ENCODE measurements around the gene RAMP1.
"Not testable (repeated sequence)": the region's sequence is repeated elsewhere in the genome, so short reads cannot be mapped to it uniquely, and the experiment has no call there.

The RAMP1 gene

DNA sequence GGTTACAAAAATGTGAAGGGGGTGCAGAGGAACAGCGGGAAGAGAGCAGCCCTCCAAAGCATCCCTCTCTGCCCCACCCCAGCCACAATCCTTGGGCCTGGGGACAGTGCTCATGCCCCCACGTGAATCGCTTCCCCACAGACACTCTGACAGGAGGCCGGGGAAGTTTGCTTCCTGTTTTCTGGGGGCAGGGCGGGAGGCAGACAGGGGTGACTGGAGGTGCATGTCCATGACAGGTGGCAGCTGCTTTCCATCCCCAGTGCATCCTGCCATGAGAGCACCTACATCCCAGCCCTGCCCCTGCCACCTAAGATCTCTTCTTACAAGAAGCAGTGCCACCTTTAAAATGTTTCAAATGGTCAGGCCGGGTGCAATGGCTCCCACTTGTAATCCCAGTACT lies 60.2 kb downstream of the RAMP1 start:
- no peak for DNase-seq

DNA sequence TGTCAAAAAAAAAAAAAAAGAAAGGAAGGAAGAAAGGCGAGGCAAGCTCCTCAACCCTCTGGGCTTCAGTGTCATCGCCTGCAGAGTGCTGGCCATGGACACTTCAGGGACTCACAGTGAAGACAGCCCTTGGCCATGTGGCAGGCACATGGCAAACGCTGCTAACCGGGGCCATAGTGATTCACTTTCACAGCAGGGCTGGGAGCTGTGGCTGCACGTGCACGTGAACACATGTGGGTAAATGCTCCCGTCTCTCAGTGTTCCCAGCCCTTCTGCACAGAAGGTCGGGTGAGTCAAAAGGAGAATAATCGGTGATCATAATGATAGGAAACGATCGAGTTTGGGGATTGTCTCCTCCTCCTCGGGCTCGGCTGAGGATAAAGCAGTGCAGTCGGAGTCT lies 61.2 kb downstream of the RAMP1 start:
- no peak for DNase-seq

DNA sequence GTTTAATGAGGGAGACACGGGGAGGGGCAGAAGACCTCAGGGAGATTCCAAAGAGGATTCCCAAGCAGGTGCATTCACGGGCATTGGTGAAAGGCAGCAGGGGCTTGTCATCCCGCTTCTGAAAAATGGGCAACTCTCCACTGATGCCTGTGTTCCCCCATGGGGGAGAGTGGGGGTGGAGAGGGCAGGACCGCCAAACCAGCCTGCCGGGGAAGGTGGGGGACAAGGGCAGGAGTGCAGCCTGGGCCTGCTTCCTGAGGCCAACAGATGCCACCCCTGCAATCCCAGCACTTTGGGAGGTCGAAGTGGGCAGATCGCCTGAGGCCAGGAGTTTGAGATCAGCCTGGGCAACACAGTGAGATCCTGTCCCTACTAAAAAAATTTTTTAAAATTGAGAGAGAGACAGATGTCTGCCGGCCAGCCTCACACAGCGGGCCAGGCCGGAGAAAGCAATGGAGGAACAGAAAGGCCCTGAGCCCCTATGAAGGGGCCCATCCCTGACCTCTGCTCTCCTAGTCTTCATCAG lies 62.6 kb downstream of the RAMP1 start:
- no peak for DNase-seq

DNA sequence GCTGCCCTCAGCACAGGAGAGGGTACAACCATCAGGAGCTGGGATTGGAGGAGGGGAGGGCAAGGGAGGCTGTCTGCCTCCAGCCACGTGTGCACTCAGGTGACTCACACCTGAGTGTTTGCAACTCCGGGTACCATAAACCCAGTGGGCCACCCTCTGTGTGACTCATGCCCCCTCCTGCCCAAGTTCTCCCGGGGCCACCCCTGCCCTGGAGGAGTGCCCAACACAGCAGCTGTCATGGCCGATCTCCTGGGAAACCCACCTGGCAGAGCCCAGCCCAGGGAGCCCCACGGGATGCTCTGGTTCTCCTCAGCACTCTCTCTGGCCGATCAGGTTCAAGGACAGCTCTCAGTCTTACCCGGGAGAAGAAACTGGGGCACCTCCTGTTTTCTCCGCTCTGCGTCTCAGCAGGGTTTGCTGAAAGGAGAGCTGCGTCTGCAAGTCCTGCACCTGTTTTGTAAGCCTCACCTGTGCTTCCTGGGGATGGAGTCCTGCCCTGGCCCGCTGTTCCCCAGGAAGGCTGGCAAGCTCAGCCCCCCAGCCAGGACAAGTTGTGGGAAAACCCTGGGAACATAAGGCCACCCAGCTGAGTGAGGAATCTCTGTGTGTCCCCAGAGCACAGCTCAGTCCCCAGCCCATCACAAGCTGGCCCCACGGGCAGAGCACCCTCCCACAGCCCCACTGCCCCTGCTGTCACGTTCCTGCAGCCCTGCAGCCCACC lies 63.4 kb downstream of the RAMP1 start:
- peak; percentile 37 for DNase-seq

DNA sequence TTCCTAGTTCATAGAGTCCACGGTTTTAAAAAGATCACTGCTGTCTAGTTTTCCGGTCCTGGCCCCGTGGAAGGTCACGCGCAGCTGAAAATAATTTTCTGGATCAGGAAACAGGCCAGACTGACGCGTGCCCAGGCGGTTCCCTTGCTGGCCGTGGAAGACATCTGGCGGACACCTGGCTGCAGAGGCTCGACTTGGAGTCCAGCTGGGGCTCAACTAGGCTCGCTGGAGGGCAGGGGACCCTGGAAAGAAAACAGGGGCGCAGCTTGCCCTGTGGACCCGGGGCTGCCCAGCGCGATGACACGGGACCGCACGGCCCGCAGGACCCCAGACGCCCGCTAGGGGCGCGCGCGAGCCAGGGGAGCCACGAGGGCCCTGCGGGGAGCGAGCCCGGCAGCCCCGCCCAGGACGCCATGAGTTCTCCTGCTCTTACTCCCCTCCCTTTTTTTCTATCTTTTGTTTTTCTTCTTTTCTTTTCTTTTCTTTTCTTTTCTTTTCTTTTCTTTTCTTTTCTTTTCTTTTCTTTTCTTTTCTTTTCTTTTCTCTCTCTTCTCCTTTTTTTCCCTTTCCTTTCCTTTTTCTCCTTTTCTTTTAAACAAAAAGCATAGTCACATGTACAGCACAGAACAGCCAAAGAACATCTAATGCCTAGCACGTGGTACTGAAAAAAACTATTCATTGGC lies 64.2 kb downstream of the RAMP1 start:
- peak; percentile 84 for DNase-seq

DNA sequence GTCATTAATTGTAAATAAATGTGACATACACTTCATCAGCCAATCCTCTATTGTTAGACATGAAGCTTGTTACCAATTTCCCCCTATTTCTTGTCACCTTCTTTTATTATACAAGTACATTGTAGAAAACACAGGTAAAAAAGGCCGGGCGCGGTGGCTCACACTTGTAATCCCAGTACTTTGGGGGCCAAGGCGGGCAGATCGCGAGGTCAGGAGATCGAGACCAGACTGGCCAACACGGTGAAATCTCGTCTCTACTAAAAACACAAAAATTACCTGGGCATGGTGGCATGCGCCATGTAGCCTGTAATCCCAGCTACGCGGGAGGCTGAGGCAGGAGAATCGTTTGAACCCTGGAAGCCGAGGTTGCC lies 64.7 kb downstream of the RAMP1 start:
- DNase-seq = no peak

DNA sequence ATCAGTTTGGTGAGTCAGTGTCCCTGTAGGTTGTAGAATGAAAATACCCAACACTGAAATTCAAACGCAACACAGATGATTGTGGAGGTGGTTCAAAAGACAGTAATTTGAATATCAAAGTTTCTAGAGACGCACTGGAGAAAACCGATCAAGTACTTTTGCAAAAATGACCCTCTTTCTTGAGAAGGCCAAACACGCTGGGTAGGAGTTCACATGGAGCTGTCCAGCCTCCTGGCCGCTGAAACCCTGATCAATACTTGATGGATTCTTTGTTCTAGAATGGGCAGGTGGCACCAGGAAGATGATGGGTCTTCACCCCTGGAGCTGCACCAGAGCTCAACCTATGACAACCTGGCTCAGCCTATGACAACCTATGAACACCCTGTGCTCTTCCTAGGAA lies 67.7 kb downstream of the RAMP1 start:
- no peak for DNase-seq

DNA sequence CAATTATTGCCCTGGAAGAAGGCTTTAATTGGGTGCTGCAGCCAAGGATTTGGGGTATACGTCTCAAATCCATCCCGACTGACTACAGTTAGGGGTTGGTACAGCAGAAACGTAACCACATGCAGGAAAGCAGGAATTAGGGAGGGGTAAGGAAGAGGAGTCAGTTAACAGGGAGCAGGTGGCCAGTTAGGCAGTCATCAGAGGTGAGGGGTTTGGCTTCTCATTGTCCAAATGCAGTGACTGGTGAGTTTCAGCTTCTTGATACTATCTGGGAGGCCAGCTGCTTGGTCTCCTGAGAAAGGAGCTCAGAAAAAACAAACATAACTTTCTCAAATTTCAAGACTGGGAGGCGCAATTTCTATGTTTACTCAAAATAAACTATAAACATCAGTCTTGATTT lies 68.6 kb downstream of the RAMP1 start:
- DNase-seq = no peak

DNA sequence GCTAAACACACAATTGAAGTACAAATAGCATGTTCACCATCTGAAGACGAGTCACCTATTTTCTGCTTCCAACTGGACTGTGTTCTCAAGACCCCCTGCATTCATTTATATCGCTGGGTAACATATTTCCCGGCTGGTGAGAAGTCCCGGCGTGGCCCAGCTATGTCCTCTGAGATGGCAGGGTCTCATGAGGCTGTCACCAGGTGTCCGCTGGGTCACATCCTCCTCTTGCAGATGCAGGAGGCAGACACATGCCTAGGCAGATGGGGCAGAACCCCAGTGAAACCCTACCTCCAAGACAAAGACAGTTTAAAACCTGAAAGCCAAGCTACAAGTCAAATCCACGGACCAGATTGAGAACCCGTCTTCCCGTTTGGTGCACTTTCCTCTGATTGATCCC lies 70.6 kb downstream of the RAMP1 start:
- DNase-seq = no peak

DNA sequence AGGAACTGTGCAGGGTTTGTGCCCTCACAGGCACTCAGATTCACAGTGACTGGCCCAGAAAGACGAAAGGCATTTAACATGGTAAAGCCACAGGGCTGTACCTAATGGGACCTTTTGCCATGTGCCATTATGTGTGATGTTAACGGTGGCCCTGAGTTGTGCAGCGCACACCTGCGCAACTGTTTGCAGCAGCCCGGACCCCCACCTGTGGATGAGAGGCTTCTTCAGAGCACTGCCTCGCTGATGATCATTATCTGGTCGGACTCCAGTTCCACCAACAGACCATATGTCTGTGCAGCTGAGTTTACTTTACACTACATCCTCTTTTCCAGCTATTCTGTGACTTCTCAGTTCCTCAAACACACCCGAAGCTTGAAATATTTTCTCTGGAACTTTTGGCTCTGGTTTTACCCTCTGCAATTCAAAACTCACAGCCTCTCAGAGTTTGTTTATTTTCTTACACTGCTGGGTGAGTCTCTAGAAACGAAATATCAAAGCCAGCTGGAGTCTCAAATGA lies 71.8 kb downstream of the RAMP1 start:
- no peak for DNase-seq

DNA sequence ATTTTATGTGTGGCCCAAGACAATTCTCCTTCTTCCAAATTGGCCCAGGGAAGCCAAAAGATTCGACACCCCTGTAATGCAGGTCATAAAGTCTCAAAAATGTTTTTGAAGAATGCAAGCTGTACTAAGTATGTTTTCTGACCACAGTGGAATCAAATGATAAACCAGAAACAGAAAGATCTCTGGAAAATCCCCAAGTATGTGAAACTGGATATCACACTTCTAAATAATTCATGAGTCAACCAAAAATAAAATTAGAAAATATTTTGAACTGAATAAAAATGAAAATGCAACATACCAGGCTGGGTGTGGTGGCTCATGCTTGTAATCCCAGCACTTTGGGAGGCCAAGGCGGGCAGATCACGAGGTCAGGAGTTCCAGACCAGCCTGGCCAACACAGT lies 73.3 kb downstream of the RAMP1 start:
- DNase-seq = no peak

DNA sequence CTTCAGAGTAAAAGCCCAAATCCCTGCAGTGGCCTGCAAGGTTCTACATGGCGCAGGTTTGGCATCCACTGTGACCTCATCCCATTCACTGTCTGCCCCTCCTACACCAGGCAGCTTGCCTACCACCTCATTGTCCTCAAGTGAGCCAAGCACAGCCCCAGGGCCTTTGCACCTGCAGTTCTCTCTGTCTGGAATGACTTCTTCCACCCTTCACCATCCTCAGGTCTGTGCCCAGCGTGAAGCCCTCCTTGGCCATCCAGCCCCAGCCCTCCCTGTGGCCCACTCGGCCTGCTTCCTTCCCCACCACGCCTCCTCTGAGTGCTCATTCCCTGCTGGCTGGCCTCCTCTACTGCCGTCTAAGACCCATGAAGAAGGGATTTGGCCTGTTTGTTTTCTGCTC lies 74.8 kb downstream of the RAMP1 start:
- no peak for DNase-seq

DNA sequence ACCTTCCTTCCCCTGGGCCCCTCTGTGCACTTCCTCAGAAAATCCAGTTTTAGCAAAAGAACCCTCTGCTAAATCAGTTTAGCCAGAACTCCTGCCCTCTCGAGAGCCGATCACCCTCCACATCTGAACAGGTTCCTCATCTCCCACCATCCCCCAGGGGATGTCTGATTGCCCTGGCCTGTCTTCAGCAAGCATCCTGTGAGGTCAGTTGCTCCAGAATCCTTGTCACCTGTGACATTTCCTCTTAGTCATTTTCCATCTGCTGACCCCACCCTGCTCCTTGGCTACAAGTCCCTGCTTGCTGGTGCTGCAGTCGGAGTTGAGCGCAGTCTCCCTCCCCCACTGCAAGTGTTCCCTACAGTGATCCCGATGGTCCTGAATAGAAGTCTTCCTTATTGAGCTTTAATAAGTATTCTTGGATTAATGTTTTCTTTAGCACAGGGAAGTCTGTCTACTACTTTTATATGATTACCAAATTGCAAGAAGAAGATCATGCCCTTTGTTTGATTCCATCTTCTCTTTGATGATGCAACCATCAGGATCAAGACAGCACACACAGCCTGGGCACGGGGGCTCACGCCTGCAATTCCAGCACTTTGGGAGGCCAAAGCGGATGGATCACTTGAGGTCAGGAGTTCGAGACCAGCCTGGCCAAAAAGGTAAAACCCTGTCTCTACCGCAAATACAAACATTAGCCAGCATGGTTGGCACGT lies 76.5 kb downstream of the RAMP1 start:
- DNase-seq = no peak

DNA sequence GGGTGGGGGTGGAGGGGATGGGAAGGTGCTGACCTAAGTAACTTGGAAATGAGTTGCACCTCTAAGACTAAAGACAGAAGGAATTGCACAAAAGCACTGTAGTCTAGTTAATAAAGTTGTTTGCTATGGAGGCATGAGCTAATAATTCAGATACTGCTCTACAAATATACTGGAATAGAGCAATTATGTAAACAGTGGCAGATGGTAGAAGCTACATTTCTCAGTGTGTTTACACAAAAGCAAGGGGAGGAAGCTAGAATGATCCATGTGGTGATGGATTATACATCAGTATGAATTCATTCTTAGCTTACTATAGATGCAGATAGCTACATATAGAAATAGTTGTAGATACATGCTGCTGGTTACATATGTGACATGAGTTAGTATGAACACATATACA lies 79.8 kb downstream of the RAMP1 start:
- DNase-seq = no peak

DNA sequence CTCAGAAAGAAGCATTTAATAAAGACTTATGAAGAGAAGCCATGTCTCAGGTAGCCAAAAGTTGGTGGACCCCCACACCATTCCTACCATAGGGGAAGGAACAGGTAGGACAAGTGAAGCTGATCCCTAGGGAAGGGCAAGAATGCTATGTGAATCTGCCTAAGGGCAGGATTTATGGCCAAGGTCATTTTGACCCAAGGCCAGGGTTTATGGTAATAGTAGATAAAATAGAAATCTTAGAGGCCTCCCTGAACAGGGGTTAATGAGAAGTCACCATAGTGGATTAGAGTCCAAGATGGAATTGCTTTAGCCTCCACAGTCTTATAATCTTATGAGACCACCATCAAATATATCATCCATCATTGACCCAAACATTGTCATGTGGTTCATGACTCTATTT lies 81.4 kb downstream of the RAMP1 start:
- DNase-seq = no peak

DNA sequence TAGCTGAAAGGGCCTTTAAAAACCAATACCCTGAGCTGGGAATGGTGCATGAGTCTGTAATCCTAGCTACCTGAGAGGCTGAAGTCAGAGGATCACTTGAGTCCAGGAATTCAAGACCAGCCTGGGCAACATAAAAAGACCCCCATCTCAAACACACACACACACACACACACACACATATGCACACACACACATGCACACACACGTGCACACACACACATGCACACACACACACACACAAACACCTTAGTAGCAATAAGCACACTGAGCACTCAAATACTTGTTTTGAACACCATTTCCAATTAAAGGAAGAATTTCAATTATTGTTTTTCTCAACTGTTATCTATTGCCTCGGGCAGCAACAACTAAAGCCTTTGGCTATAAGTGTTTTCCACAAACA lies 81.8 kb downstream of the RAMP1 start:
- DNase-seq = no peak

DNA sequence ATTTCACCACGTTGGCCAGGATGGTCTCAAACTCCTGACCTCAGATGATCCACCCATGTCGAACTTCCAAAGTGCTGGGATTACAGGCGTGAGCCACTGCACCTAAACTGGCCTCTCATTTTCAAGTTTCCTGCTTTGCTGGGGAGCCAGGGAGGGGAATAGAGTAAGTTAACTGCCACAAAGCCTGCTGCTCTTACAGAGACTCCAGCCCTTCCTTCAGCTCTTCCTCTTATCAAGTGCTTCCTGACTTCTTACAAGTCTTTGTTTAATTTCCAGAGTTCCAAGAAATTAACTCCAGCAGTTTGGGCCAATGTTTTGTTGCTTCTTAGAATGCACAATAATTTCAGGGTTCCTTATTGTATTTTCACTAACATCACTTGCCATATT lies 83.1 kb downstream of the RAMP1 start:
- DNase-seq = no peak

DNA sequence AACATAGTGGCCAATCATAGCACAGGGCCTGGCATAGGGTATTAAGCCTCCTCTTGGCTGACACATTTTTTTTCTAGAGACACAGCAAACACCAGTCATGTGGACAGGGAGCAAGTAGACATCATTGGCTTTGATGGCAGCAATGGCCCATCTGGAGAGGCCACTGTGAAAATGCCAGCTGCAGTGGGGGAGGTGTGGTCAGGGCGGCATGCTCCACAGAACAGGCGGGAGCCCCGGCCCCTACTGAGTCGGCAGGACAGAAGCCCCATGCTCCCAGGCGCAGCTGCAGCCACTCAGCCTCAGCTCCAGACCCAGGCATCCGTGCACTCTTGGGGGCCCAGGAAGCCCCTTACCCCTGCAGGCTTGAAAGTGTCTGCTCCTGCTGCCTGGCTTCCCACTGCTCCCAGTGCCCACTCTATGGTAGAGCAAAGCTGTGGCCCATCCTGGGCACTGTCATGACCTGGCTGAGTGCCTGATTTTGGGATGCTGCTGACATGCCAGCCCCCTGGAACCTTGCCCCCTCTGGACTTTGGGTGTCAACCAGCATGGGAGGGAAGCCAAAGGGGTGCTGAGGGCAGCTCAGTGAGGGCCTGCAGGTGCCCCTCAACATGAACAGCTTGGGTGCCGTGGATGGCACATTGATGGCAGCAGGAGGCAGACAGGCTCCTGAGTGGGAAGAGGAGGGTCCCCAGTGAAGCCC lies 84.1 kb downstream of the RAMP1 start:
- no peak for DNase-seq

DNA sequence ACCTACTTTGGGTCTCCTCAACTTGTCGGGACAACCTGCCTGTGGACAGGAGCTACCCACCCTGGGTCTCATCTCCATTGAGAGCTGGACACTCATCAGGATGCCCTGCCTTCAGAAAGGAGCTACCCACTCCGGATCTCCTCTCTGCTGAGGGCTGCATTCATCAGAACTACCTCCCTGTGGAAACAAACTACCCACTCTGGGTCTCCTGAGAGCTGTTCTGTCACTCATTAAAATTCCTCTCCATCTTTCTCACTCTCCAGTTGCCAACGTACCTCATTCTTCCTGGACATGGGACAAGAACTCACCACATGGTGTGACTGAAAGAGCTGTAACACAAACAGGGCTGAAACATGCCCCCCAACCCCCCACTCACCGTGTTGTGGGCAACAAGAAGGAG lies 84.9 kb downstream of the RAMP1 start:
- DNase-seq = no peak

DNA sequence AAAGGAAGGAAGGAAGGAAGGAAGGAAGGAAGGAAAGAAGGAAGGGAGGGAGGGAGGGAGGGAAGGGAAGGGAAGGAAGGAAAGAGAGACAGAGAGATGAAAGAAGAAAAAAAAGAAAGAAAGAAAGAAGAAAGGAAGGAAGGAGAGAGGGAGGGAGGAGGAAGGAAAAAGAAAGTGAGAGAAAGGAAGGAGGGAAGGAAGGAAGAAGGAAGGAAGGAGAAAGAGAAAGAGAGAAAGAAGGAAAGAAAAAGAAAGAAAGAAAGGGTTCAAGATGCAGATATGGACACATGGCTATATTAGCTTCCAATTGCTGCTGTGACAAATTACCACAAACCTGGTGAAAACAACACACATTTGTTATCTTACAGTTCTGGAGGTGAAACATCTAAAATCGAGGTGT lies 87.0 kb downstream of the RAMP1 start:
- no peak for DNase-seq

DNA sequence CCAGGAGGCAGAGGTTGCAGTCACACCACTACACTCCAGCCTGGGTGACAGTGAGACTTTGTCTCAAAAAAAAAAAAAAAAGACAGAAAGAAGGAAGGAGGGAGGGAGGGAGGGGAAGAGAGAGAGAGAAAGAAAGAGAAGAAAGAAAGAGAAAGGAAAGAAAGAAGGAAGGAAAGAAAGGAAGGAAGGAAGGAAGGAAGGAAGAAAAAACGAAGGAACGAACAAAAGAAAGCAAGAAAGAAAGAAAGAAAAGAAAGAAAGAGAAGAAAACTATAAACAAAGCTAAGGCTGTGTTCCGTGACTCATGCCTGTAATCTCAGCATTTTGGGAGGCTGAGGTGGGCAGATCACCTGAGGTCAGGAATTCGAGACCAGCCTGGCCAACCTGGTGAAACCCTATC lies 91.9 kb downstream of the RAMP1 start:
- not testable (repeated sequence) for DNase-seq

DNA sequence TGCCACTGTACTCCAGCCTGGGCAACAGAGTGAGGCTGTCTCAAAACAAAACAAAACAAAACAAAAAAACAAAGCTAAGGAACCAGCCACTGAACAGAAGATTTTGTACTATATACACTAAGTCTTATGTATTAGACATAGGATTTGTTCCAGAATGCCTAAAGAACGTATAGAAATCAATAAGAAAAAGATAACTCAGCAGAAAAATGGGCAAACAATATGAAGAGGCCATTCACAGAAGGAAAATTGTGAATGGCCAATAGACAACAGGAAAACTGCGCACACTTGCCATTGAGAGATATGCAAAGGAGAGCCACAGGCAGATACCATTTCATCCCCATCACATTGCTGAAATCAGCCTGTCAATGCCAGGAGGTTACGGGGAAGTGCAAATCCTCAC lies 92.5 kb downstream of the RAMP1 start:
- no peak for DNase-seq

DNA sequence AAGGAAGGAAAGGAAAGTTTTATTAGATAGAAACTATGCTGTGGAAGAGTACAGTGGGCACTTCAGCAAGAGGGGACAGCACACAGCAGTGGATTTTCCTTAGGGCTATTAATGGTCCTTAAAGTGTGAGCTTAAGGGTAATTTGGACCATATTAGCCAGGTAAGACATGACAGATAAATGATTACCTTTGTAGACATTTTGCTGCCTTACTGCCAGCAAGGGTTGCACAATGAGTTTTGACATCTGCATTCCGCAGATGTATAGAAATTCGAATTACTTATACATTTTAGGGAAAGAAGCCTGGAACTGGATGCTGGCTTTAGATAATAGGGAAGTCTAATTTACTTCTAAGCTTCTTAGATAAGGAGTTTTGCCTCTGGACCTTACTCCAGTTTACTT lies 93.4 kb downstream of the RAMP1 start:
- DNase-seq = no peak
